ENCODE results near the gene ORC2.
A peak's percentile ranks its signal among the peaks of the same experiment; 100 is the strongest.

The ORC2 gene

GRCh38 chr2:200963124-200963917 is at the start of gene ORC2:
Gene ORC2, minus strand, starts transcription at chr2:200963660. Its CDS starts 5,537 bp downstream, at chr2:200958123.
- Histone ChIP-seq H3K4me3 (ENCODE audit: low read depth in 1 of 2, low read length in 2 of 2) (peak within 1 kb of the TSS; percentile 97 to 98), H3K4me2 (ENCODE audit: insufficient read depth, low read length) (peak within 1 kb of the TSS; percentile 96), H3K9ac (ENCODE audit: low read depth, low read length) (peak within 1 kb of the TSS; percentile 93), H3K79me2 (ENCODE audit: insufficient read depth, low read length) (peaks cover 63% of the 10 kb centered on the region), H4K20me1 (ENCODE audit: insufficient read depth, low read length) (peaks cover 10% of the 10 kb centered on the region), H3K27me3 (ENCODE audit: insufficient read depth, low read length, poor library complexity) (no peaks in the 10 kb centered on the region), H3K4me1 (ENCODE audit: insufficient read depth, low read length) (peaks cover 46% of the 10 kb centered on the region), H3K27ac (ENCODE audit: low read length) (peak within 1 kb of the TSS; percentile 89), H2AFZ (ENCODE audit: low read depth, low read length) (peak within 1 kb of the TSS; percentile 99), H3K9me3 (ENCODE audit: insufficient read depth, low read length, severe bottlenecking) (no peaks in the 10 kb centered on the region), H3K36me3 (ENCODE audit: insufficient read depth, low read length) (peaks cover 35% of the 10 kb centered on the region)
- peak; percentile 95 for ATAC-seq (ENCODE audit: insufficient read depth, low read depth)
- TF ChIP-seq EZH2 (IDR thresholded peaks at IDR 0.05; ENCODE audit: borderline replicate concordance, low read depth, low read length, severe bottlenecking) (no peak), CTCF (IDR thresholded peaks at IDR 0.05; ENCODE audit: borderline replicate concordance, extremely low read depth, low read length, poor library complexity, severe bottlenecking) (peak; percentile 59)
- DNase-seq: peak; percentile 95

DNA sequence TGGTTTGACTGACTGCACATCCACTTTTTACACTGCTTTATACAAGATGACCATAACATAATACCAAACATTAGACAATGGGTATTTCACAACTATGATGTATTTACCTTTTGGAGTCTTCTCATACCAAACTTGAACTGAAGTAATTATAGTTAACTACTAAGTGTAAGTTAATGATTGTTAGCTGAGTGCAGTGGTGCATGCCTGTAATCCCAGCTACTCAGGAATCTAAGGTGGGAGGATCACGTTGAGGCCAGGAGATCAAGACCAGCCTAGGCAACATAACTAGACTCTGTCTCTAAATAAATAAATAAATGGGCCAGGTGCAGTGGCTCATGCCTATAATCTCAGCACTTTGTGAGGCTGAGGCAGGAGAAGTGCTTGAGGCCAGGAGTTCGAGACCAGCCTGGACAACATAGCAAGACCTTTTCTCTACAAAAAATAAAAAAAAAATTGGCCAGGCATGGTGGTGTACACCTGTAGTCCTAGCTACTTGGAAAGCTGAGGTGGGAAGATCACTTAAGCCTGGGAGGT is 44.9 kb upstream of the ORC2 start:
- ATAC-seq (ENCODE audit: insufficient read depth, low read depth) (no peak), DNase-seq (no peak)
- H3K9me3 ChIP-seq (ENCODE audit: insufficient read depth, low read length, severe bottlenecking): no peaks in the 10 kb centered on the region
- no peaks in the 10 kb centered on the region for H3K4me1 ChIP-seq (ENCODE audit: insufficient read depth, low read length)
- no peak overlapping the region for H3K9ac ChIP-seq (ENCODE audit: low read depth, low read length)
- H3K79me2 ChIP-seq (ENCODE audit: insufficient read depth, low read length): no peaks in the 10 kb centered on the region
- no peak overlapping the region for H3K4me2 ChIP-seq (ENCODE audit: insufficient read depth, low read length)
- no peak overlapping the region for H2AFZ ChIP-seq (ENCODE audit: low read depth, low read length)
- no peaks in the 10 kb centered on the region for H4K20me1 ChIP-seq (ENCODE audit: insufficient read depth, low read length)
- H3K27ac ChIP-seq (ENCODE audit: low read length): no peak overlapping the region
- no peaks in the 10 kb centered on the region for H3K27me3 ChIP-seq (ENCODE audit: insufficient read depth, low read length, poor library complexity)
- H3K36me3 ChIP-seq (ENCODE audit: insufficient read depth, low read length): peaks cover 36% of the 10 kb centered on the region
- no peak overlapping the region for H3K4me3 ChIP-seq (ENCODE audit: low read depth in 1 of 2, low read length in 2 of 2)
- TF ChIP-seq EZH2 (IDR thresholded peaks at IDR 0.05; ENCODE audit: borderline replicate concordance, low read depth, low read length, severe bottlenecking): no peak
- no peak for TF ChIP-seq CTCF (IDR thresholded peaks at IDR 0.05; ENCODE audit: borderline replicate concordance, extremely low read depth, low read length, poor library complexity, severe bottlenecking)

GRCh38 chr2:201007584-201007998 is 44.1 kb upstream of the ORC2 start:
- no peaks in the 10 kb centered on the region for H3K79me2 ChIP-seq (ENCODE audit: insufficient read depth, low read length)
- H2AFZ ChIP-seq (ENCODE audit: low read depth, low read length): no peak overlapping the region
- no peak overlapping the region for H3K4me3 ChIP-seq (ENCODE audit: low read depth in 1 of 2, low read length in 2 of 2)
- TF ChIP-seq EZH2 (IDR thresholded peaks at IDR 0.05; ENCODE audit: borderline replicate concordance, low read depth, low read length, severe bottlenecking): no peak
- no peak for TF ChIP-seq CTCF (IDR thresholded peaks at IDR 0.05; ENCODE audit: borderline replicate concordance, extremely low read depth, low read length, poor library complexity, severe bottlenecking)
- H3K9ac ChIP-seq (ENCODE audit: low read depth, low read length): no peak overlapping the region
- H3K4me2 ChIP-seq (ENCODE audit: insufficient read depth, low read length): no peak overlapping the region
- ATAC-seq (ENCODE audit: insufficient read depth, low read depth) (no peak), DNase-seq (no peak)
- H3K4me1 ChIP-seq (ENCODE audit: insufficient read depth, low read length): no peaks in the 10 kb centered on the region
- no peaks in the 10 kb centered on the region for H3K27me3 ChIP-seq (ENCODE audit: insufficient read depth, low read length, poor library complexity)
- no peaks in the 10 kb centered on the region for H3K9me3 ChIP-seq (ENCODE audit: insufficient read depth, low read length, severe bottlenecking)
- no peak overlapping the region for H3K27ac ChIP-seq (ENCODE audit: low read length)
- no peaks in the 10 kb centered on the region for H4K20me1 ChIP-seq (ENCODE audit: insufficient read depth, low read length)
- peaks cover 40% of the 10 kb centered on the region for H3K36me3 ChIP-seq (ENCODE audit: insufficient read depth, low read length)

All from DND-41 (cell line).